K562 (cell line): ENCODE data around the gene RFNG. TPM values are rescaled to one million over a fixed set of nuclear protein-coding genes. Genes with fewer than 3 reads are reported as not detected.
A peak's percentile ranks its signal among the peaks of the same experiment; 100 is the strongest.

Experiments
- CCAR2 ChIP-seq: fragments of 200-400 bp; formaldehyde crosslinking; IDR thresholded peaks from 2 replicates; pipeline ENCODE4 v1.6.1; 2017; ENCODE audit warnings: mild to moderate bottlenecking, low read depth, low read length
- CREB1 ChIP-seq, 2 experiments: sonication (generic) in 1 of 2; formaldehyde crosslinking in 1 of 2; IDR thresholded peaks; 2 replicates each; pipeline versions ENCODE4 v1.6.1 to v1.8.0; 2012 to 2022; ENCODE audit warnings: inconsistent platforms in 1 of 2, mild to moderate bottlenecking in 1 of 2, missing genetic modification reagents in 1 of 2, moderate library complexity in 1 of 2
- CXXC5 ChIP-seq: fragments of 250-450 bp; sonication (Bioruptor Pico); IDR thresholded peaks from 2 replicates; pipeline ENCODE4 v1.8.0; 2022; ENCODE audit warnings: inconsistent platforms, mild to moderate bottlenecking, moderate library complexity
- E2F3 ChIP-seq: fragments of 250-450 bp; sonication (Bioruptor Pico); IDR thresholded peaks from 2 replicates; pipeline ENCODE4 v1.4.0; 2020; ENCODE audit warnings: mild to moderate bottlenecking
- FOXA3 ChIP-seq, 2 experiments: fragments of 450-650 bp in 1 of 2; sonication (generic) in 1 of 2; formaldehyde crosslinking; IDR thresholded peaks in 1 of 2; conservative IDR thresholded peaks in 1 of 2; 2 replicates each; pipeline versions ENCODE4 v1.4.0 to v1.8.0; 2020 to 2022; ENCODE audit warnings: mild to moderate bottlenecking in 2 of 2, missing genetic modification reagents in 1 of 2
- FOXM1 ChIP-seq, 2 experiments: fragments of 450-650 bp in 1 of 2; sonication (generic) in 1 of 2; formaldehyde crosslinking in 1 of 2; IDR thresholded peaks; 2 replicates each; pipeline versions ENCODE4 v1.6.1 to v1.9.0; 2017 to 2022; ENCODE audit warnings: low read depth in 2 of 2, mild to moderate bottlenecking in 2 of 2, missing genetic modification reagents in 1 of 2, moderate library complexity in 1 of 2
- GTF2A2 ChIP-seq: IDR thresholded peaks from 2 replicates; pipeline ENCODE4 v1.6.1; 2016; ENCODE audit warnings: mild to moderate bottlenecking, missing genetic modification characterization, missing compliant biosample characterization
- ILK ChIP-seq: fragments of 450-650 bp; IDR thresholded peaks from 2 replicates; pipeline ENCODE4 v1.6.1; 2016; ENCODE audit warnings: missing genetic modification characterization, low read depth, mild to moderate bottlenecking, missing compliant biosample characterization, moderate library complexity, borderline replicate concordance
- LEF1 ChIP-seq: fragments of 450-650 bp; IDR thresholded peaks from 2 replicates; pipeline ENCODE4 v1.6.1; 2016; ENCODE audit warnings: mild to moderate bottlenecking
- MBD2 ChIP-seq: sonication (generic); IDR thresholded peaks from 2 replicates; pipeline ENCODE4 v1.6.1; 2016; ENCODE audit warnings: low read depth, borderline replicate concordance
- NFATC3 ChIP-seq: fragments of 450-650 bp; IDR thresholded peaks from 2 replicates; pipeline ENCODE4 v1.6.1; 2017; ENCODE audit warnings: mild to moderate bottlenecking
- POLR2H ChIP-seq: IDR thresholded peaks from 2 replicates; pipeline ENCODE4 v1.6.1; 2016; ENCODE audit warnings: missing genetic modification characterization, low read depth, mild to moderate bottlenecking, control low read depth, missing compliant biosample characterization, moderate library complexity
- RUNX1 ChIP-seq: sonication (generic); IDR thresholded peaks from 2 replicates; pipeline ENCODE4 v1.6.1; 2016; ENCODE audit warnings: antibody characterized with exemption, low read depth
- TGIF2 ChIP-seq: sonication (generic); formaldehyde crosslinking; IDR thresholded peaks from 2 replicates; pipeline ENCODE4 v1.8.1; 2022; ENCODE audit warnings: mild to moderate bottlenecking, missing genetic modification reagents, moderate library complexity
- ZNF324 ChIP-seq: fragments of 250-450 bp; sonication (Bioruptor Pico); IDR thresholded peaks from 2 replicates; pipeline ENCODE4 v1.4.0; 2020; ENCODE audit warnings: mild to moderate bottlenecking
- ZNF354B ChIP-seq: fragments of 250-450 bp; sonication (Bioruptor Pico); IDR thresholded peaks from 2 replicates; pipeline ENCODE4 v1.4.0; 2020
- ZNF431 ChIP-seq: sonication (generic); formaldehyde crosslinking; IDR thresholded peaks from 2 replicates; pipeline ENCODE4 v1.8.0; 2022; ENCODE audit warnings: mild to moderate bottlenecking, missing genetic modification reagents
- polyA plus RNA-seq, 8 experiments: library from polyadenylated mRNA; depleted of rRNA in 4 of 8; stranded (reverse) in 5 of 8; unstranded in 3 of 8; fragments of >200 nt; fragmentation: Nextera tagmentation in 2 of 8; fragmentation: Illumina TruSeq in 1 of 8; extraction: Ambion mirVana in 2 of 8; extraction: Trizol in 1 of 8; gene quantifications; 2 replicates each; pipeline versions ENCODE4 v1.2.1 to v1.2.3, GENCODE V29; 2011 to 2014; ENCODE audit warnings: inconsistent platforms in 1 of 8, missing spikeins in 1 of 8
- total RNA-seq, 7 experiments: library from RNA; depleted of rRNA in 6 of 7; stranded (reverse); fragments of >200 nt in 6 of 7; fragmentation: Illumina TruSeq in 2 of 7; extraction: Trizol in 2 of 7; gene quantifications; 2 replicates each; pipeline versions ENCODE4 v1.2.1 to v1.2.3, GENCODE V29; 2011 to 2021; ENCODE audit warnings: low replicate concordance in 1 of 7
- TF ChIP-seq, protein P1 (sequence below): sonication (generic); formaldehyde crosslinking; IDR thresholded peaks from 2 replicates; pipeline ENCODE4 v1.9.0; 2022; ENCODE audit warnings: mild to moderate bottlenecking, missing genetic modification reagents
- TF ChIP-seq, protein P2 (sequence below): fragments of 450-650 bp; formaldehyde crosslinking; IDR thresholded peaks from 2 replicates; pipeline ENCODE4 v1.4.0; 2022; ENCODE audit warnings: missing genetic modification characterization
- TF ChIP-seq, protein P3 (sequence below), 3 experiments: fragments of 200-800 bp in 1 of 3; fragments of 250-450 bp in 1 of 3; fragments of 450-650 bp in 1 of 3; sonication (Bioruptor Pico) in 1 of 3; sonication (Bioruptor generic) in 1 of 3; formaldehyde crosslinking in 1 of 3; IDR thresholded peaks; 2 replicates each; pipeline versions ENCODE4 v1.6.1 to v1.8.0; 2016 to 2022; ENCODE audit warnings: mild to moderate bottlenecking in 2 of 3, missing genetic modification characterization in 2 of 3, missing compliant biosample characterization in 1 of 3, moderate library complexity in 1 of 3
- TF ChIP-seq, protein P4 (sequence below): fragments of 250-450 bp; sonication (Bioruptor Pico); IDR thresholded peaks from 2 replicates; pipeline ENCODE4 v1.8.0; 2021; ENCODE audit warnings: moderate library complexity, mild to moderate bottlenecking, inconsistent platforms
- TF ChIP-seq, protein P5 (sequence below): fragments of 250-450 bp; sonication (Bioruptor Pico); IDR thresholded peaks from 2 replicates; pipeline ENCODE4 v1.8.0; 2021; ENCODE audit warnings: mild to moderate bottlenecking, moderate library complexity

The RFNG gene
- total and polyA plus RNA-seq, 9 of the 15 experiments (the other 6 are each of a cell fraction or from before 2014, with no cell fraction given) = 0.32 to 32.8 (median 9.5) TPM

DNA sequence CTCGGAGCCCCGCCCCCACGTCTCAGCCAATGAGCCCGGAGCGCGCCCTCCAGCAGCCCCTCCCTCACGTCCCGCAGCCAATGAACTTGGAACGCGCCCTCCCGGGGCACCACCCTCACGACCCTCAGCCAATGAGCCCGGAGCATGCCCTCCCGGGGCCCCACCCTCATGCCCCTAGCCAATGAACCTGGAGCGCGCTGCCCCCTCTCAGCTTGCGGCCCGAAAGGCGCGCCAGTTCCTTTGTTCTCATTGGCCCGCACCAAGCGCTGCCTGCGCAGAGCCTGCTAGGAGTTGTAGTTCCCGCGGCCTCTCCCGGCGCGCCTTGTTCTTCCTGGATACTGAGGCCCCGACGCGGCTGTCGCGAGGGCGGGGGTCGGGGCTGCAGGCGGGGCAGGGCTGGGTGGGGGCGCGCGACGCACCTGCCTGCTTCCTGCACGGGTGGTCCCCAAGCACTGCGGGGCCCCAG lies 28.6 kb downstream of the RFNG start, which contains the start of gene LRRC45 (continued):
- TF ChIP-seq, protein P1, sequence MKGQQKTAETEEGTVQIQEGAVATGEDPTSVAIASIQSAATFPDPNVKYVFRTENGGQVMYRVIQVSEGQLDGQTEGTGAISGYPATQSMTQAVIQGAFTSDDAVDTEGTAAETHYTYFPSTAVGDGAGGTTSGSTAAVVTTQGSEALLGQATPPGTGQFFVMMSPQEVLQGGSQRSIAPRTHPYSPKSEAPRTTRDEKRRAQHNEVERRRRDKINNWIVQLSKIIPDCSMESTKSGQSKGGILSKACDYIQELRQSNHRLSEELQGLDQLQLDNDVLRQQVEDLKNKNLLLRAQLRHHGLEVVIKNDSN (CRISPR knock-in tag) = no peak; the same call in 1 of the 2 replicates
- TF ChIP-seq ZNF324 (CRISPR knock-in tag) (no peak), ZNF354B (CRISPR knock-in tag) (no peak), FOXA3 (CRISPR knock-in tag; conservative IDR thresholded peaks at IDR 0.05 in 1 of 2, IDR thresholded peaks at IDR 0.05 in 1 of 2) (no peak), LEF1 (no peak), CREB1 (IDR thresholded peaks at IDR 0.05) (no peak), CREB1 (CRISPR knock-in tag; IDR thresholded peaks at IDR 0.05) (peak; percentile 49; the same call in 1 of the 2 replicates), GTF2A2 (no peak), NFATC3 (no peak), E2F3 (CRISPR knock-in tag) (0 out of 2 replicates have a peak, but pooled peaks have one; percentile 53), RUNX1 (no peak), ILK (tag) (no peak), FOXM1 (IDR thresholded peaks at IDR 0.05; ENCODE audit: low read depth) (no peak), FOXM1 (CRISPR knock-in tag; IDR thresholded peaks at IDR 0.05; ENCODE audit: low read depth) (no peak), MBD2 (peak; percentile 99), ZNF431 (CRISPR knock-in tag) (no peak), POLR2H (tag) (no peak), TGIF2 (CRISPR knock-in tag) (no peak), CCAR2 (no peak), CXXC5 (peak; percentile 68; the same call in 1 of the 2 replicates)
- TF ChIP-seq, protein P2, sequence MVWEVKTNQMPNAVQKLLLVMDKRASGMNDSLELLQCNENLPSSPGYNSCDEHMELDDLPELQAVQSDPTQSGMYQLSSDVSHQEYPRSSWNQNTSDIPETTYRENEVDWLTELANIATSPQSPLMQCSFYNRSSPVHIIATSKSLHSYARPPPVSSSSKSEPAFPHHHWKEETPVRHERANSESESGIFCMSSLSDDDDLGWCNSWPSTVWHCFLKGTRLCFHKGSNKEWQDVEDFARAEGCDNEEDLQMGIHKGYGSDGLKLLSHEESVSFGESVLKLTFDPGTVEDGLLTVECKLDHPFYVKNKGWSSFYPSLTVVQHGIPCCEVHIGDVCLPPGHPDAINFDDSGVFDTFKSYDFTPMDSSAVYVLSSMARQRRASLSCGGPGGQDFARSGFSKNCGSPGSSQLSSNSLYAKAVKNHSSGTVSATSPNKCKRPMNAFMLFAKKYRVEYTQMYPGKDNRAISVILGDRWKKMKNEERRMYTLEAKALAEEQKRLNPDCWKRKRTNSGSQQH (CRISPR knock-in tag) = no peak
- TF ChIP-seq, protein P3, sequence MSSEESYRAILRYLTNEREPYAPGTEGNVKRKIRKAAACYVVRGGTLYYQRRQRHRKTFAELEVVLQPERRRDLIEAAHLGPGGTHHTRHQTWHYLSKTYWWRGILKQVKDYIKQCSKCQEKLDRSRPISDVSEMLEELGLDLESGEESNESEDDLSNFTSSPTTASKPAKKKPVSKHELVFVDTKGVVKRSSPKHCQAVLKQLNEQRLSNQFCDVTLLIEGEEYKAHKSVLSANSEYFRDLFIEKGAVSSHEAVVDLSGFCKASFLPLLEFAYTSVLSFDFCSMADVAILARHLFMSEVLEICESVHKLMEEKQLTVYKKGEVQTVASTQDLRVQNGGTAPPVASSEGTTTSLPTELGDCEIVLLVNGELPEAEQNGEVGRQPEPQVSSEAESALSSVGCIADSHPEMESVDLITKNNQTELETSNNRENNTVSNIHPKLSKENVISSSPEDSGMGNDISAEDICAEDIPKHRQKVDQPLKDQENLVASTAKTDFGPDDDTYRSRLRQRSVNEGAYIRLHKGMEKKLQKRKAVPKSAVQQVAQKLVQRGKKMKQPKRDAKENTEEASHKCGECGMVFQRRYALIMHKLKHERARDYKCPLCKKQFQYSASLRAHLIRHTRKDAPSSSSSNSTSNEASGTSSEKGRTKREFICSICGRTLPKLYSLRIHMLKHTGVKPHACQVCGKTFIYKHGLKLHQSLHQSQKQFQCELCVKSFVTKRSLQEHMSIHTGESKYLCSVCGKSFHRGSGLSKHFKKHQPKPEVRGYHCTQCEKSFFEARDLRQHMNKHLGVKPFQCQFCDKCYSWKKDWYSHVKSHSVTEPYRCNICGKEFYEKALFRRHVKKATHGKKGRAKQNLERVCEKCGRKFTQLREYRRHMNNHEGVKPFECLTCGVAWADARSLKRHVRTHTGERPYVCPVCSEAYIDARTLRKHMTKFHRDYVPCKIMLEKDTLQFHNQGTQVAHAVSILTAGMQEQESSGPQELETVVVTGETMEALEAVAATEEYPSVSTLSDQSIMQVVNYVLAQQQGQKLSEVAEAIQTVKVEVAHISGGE (CRISPR knock-in tag; IDR thresholded peaks at IDR 0.05) = no peak
- TF ChIP-seq, protein P4, sequence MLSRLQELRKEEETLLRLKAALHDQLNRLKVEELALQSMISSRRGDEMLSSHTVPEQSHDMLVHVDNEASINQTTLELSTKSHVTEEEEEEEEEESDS = no peak
- TF ChIP-seq, protein P5, sequence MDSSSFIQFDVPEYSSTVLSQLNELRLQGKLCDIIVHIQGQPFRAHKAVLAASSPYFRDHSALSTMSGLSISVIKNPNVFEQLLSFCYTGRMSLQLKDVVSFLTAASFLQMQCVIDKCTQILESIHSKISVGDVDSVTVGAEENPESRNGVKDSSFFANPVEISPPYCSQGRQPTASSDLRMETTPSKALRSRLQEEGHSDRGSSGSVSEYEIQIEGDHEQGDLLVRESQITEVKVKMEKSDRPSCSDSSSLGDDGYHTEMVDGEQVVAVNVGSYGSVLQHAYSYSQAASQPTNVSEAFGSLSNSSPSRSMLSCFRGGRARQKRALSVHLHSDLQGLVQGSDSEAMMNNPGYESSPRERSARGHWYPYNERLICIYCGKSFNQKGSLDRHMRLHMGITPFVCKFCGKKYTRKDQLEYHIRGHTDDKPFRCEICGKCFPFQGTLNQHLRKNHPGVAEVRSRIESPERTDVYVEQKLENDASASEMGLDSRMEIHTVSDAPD = no peak
